ENCODE measurements around the gene HSPB9.

- TF ChIP-seq EZH2 (IDR thresholded peaks at IDR 0.05; ENCODE audit: low read depth) (no peak), CTCF (conservative IDR thresholded peaks at IDR 0.05) (no peak)
These were observed 34.6 kb upstream of the HSPB9 start for GRCh38 chr17:42087736-42088705.

Data from PC-9 (cell line).